ENCODE data around the gene KAZN. TPM values are rescaled to one million over a fixed set of nuclear protein-coding genes. Genes with fewer than 3 reads are reported as not detected.

The KAZN gene
- polyA plus RNA-seq, 1 donor from 2014 or later: 20.6 TPM

DNA sequence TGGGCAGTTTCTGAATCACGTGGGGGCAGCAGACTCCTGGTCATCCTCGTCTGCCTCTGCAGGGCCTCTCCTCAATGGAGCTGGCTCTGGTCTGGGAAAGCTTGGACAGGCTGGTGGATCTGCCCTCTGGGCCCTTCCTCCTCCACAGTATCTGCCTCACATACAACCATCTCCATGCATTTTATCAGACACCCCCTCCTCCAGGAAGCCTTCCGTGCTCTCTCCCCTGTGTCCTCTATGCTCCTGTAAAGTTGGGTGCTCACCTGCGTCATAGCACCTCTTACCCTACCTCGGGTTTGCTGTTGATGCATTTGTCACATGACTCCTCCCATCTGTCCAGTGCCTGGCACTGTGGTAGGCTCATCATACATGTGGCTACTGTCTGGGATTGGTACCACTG is 459.3 kb downstream of the KAZN start:
- Histone ChIP-seq H4K20me1 (ENCODE audit: insufficient read depth) (no peaks in the 10 kb centered on the region), H3K36me3 (ENCODE audit: insufficient read depth, low read length) (no peaks in the 10 kb centered on the region), H3K4me3 (ENCODE audit: low read length) (no peak overlapping the region), H3K79me2 (replicated peaks; ENCODE audit: insufficient read depth, low read length) (no peaks in the 10 kb centered on the region), H3K9me3 (ENCODE audit: low read length) (no peaks in the 10 kb centered on the region), H3K4me2 (ENCODE audit: low read length) (no peak overlapping the region), H2AFZ (ENCODE audit: low read depth, low read length) (no peak overlapping the region), H3K27ac (ENCODE audit: low read length) (no peak overlapping the region), H3F3A (ENCODE audit: insufficient read depth, low read length, poor library complexity, severe bottlenecking) (no peaks in the 10 kb centered on the region), H3K27me3 (ENCODE audit: insufficient read depth, low read depth, low read length) (no peaks in the 10 kb centered on the region), H3K9me2 (ENCODE audit: insufficient read depth, low read length) (no peaks in the 10 kb centered on the region), H3K9ac (ENCODE audit: low read length) (no peak overlapping the region)
- TF ChIP-seq POLR2AphosphoS5 (IDR thresholded peaks at IDR 0.05) (no peak), EP300 (conservative IDR thresholded peaks at IDR 0.05; ENCODE audit: poor library complexity, severe bottlenecking) (no peak), TAF1 (IDR thresholded peaks at IDR 0.05; ENCODE audit: low read depth) (no peak), RAD21 (conservative IDR thresholded peaks at IDR 0.05) (no peak), SMC3 (conservative IDR thresholded peaks at IDR 0.05; ENCODE audit: poor library complexity) (no peak), MXI1 (conservative IDR thresholded peaks at IDR 0.05; ENCODE audit: poor library complexity, severe bottlenecking) (no peak), EZH2 (IDR thresholded peaks at IDR 0.05; ENCODE audit: borderline replicate concordance, insufficient read depth, low read length, poor library complexity, severe bottlenecking) (no peak)
- TF ChIP-seq, protein P1, sequence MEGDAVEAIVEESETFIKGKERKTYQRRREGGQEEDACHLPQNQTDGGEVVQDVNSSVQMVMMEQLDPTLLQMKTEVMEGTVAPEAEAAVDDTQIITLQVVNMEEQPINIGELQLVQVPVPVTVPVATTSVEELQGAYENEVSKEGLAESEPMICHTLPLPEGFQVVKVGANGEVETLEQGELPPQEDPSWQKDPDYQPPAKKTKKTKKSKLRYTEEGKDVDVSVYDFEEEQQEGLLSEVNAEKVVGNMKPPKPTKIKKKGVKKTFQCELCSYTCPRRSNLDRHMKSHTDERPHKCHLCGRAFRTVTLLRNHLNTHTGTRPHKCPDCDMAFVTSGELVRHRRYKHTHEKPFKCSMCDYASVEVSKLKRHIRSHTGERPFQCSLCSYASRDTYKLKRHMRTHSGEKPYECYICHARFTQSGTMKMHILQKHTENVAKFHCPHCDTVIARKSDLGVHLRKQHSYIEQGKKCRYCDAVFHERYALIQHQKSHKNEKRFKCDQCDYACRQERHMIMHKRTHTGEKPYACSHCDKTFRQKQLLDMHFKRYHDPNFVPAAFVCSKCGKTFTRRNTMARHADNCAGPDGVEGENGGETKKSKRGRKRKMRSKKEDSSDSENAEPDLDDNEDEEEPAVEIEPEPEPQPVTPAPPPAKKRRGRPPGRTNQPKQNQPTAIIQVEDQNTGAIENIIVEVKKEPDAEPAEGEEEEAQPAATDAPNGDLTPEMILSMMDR (IDR thresholded peaks at IDR 0.05; ENCODE audit: poor library complexity, severe bottlenecking): no peak
- TF ChIP-seq, protein P2, sequence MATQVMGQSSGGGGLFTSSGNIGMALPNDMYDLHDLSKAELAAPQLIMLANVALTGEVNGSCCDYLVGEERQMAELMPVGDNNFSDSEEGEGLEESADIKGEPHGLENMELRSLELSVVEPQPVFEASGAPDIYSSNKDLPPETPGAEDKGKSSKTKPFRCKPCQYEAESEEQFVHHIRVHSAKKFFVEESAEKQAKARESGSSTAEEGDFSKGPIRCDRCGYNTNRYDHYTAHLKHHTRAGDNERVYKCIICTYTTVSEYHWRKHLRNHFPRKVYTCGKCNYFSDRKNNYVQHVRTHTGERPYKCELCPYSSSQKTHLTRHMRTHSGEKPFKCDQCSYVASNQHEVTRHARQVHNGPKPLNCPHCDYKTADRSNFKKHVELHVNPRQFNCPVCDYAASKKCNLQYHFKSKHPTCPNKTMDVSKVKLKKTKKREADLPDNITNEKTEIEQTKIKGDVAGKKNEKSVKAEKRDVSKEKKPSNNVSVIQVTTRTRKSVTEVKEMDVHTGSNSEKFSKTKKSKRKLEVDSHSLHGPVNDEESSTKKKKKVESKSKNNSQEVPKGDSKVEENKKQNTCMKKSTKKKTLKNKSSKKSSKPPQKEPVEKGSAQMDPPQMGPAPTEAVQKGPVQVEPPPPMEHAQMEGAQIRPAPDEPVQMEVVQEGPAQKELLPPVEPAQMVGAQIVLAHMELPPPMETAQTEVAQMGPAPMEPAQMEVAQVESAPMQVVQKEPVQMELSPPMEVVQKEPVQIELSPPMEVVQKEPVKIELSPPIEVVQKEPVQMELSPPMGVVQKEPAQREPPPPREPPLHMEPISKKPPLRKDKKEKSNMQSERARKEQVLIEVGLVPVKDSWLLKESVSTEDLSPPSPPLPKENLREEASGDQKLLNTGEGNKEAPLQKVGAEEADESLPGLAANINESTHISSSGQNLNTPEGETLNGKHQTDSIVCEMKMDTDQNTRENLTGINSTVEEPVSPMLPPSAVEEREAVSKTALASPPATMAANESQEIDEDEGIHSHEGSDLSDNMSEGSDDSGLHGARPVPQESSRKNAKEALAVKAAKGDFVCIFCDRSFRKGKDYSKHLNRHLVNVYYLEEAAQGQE (IDR thresholded peaks at IDR 0.05; ENCODE audit: borderline replicate concordance): no peak

DNA sequence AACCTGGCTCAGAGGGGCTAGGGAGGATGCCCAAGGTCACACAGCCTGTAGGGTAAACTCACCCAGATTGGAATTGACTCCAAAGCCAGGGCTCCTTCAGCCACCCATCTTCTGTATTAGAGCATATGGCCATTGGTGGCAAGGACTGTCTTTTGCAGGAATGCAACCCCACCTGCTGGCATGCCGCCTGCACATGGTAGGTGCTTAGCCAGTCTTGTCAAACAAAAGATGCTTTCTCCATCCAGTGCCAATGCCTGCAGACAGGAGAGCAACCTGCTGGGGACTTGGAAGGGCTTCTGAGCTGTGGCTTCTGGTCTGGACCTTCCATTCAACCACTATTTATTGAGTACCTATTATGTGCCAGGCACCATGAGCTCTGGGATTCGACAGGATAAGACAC is 459.8 kb downstream of the KAZN start:
- TF ChIP-seq EP300 (conservative IDR thresholded peaks at IDR 0.05; ENCODE audit: poor library complexity, severe bottlenecking) (no peak), MXI1 (conservative IDR thresholded peaks at IDR 0.05; ENCODE audit: poor library complexity, severe bottlenecking) (no peak), SMC3 (conservative IDR thresholded peaks at IDR 0.05; ENCODE audit: poor library complexity) (no peak), EZH2 (IDR thresholded peaks at IDR 0.05; ENCODE audit: borderline replicate concordance, insufficient read depth, low read length, poor library complexity, severe bottlenecking) (no peak), RAD21 (conservative IDR thresholded peaks at IDR 0.05) (no peak), POLR2AphosphoS5 (IDR thresholded peaks at IDR 0.05) (no peak)
- TF ChIP-seq, protein P1 (IDR thresholded peaks at IDR 0.05; ENCODE audit: poor library complexity, severe bottlenecking): no peak
- no peaks in the 10 kb centered on the region for H3K27me3 ChIP-seq (ENCODE audit: insufficient read depth, low read depth, low read length)
- no peaks in the 10 kb centered on the region for H3K36me3 ChIP-seq (ENCODE audit: insufficient read depth, low read length)
- no peak overlapping the region for H3K4me3 ChIP-seq (ENCODE audit: low read length)
- H3K79me2 ChIP-seq (replicated peaks; ENCODE audit: insufficient read depth, low read length): no peaks in the 10 kb centered on the region
- no peaks in the 10 kb centered on the region for H3K9me2 ChIP-seq (ENCODE audit: insufficient read depth, low read length)
- no peaks in the 10 kb centered on the region for H3K9me3 ChIP-seq (ENCODE audit: low read length)
- H4K20me1 ChIP-seq (ENCODE audit: insufficient read depth): no peaks in the 10 kb centered on the region
- no peak overlapping the region for H2AFZ ChIP-seq (ENCODE audit: low read depth, low read length)
- H3K9ac ChIP-seq (ENCODE audit: low read length): no peak overlapping the region
- H3F3A ChIP-seq (ENCODE audit: insufficient read depth, low read length, poor library complexity, severe bottlenecking): no peaks in the 10 kb centered on the region
- no peak overlapping the region for H3K4me2 ChIP-seq (ENCODE audit: low read length)
- H3K27ac ChIP-seq (ENCODE audit: low read length): no peak overlapping the region
